Cardiac septum (tissue), 1 donor: ENCODE data around the gene NENF. TPM values are rescaled to one million over a fixed set of nuclear protein-coding genes. Genes with fewer than 3 reads are reported as not detected.

Source experiments
- DNase-seq: peaks from one replicate; pipeline ENCODE4 v3.0.0-alpha.2; 2020; ENCODE audit warnings: low spot score
- intact Hi-C: fragments of 100-400 bp; cut with DNase I; formaldehyde crosslinking; loops from one replicate; pipeline ENCODE4 v1.14.0; 2022
- total RNA-seq: library from RNA; stranded (reverse); fragmentation: NEBNext Ultra II Directional; extraction: Animal tissue kit (Norgen Biotek cat#: 25700); gene quantifications from one replicate; pipeline ENCODE4 v1.2.1, GENCODE V29; 2021
- donor health status: DM: no; HTN: no; CAD: no.

The NENF gene
- total RNA-seq, 1 donor from 2014 or later, result 116 TPM

DNA sequence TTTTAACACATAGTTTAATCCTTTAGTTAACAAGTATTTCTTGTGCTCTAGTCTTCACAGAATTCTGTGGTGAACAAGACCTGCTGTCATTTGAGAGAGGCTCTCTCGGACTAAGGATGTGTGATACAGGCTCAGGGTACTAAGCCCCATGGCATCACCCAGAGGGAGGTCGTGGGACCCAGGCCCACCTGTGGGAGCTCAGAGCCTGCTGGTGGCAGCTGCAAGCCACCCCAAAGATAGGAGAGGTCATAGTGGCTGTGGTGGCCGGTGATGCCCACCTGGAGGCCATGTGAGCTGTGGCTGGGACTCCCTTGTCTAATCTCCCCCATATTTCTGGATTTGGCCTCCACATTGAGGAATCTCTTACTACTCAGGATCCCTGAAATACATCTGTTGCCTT lies 22.0 kb downstream of the NENF start:
- intact Hi-C loops, result loop anchor here (2.0 to 10.0 kb wide), 6 partner anchors 87 to 770 kb away; partner anchors contain the start of genes LPGAT1 and PPP2R5A
- DNase-seq, result no peak

DNA sequence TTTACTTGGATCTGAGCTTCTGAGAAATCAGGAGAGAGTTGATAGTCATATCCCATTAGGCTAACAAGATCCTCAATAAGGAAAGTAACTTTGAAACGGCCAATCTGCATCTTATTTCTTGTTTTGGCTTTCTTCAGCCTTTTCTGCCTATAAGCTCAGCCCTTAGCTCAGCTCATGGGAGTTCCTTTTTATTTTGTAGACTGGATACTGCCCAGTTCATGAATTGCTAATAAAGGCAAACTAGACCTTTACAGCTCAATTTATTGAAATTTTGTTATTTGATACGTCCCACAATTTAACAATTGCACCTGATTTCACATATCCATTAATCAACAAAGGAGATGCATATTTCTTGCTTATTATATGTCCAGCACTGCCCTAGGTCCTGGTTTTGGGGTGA lies 22.7 kb downstream of the NENF start:
- intact Hi-C loops, result loop anchor here (2.0 to 10.0 kb wide), 3 partner anchors 393 to 771 kb away; partner anchors contain the start of gene LPGAT1
- DNase-seq, result no peak

- peak; percentile 94 for DNase-seq
- intact Hi-C loops, result loop anchor here (2.0 to 10.0 kb wide), 3 partner anchors 393 to 771 kb away; partner anchors contain the start of gene LPGAT1
These were observed 23.2 kb downstream of the NENF start for GRCh38 chr1:212455803-212456528.

DNA sequence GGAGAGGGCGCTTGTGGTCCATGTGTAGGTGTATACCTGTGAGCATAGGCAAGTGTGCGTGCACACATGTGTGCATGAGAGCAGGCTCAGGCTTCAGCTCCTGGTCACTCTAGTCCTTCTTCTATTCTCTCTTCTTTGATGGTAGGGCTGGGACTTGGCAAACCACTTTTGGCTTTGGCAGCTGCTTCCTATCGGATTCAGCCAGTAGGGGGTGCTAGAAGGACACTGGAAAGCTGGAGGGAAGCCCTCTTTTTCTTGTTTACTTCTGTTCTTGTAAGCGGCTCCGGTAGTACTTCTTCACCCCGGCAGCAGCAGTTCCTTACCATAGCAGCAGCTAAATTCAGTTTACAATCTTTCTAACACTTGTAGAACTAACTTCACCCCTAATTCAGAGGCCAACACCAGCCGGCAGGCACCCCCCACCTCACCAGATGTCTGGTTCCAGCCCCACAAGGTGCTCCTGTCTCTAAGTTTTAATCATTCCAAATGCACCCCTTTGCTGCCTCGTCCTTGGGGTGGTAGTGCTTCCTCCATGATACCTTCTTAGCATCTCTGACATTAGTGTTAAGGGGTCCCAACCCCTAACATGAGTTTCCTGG lies 25.1 kb downstream of the NENF start:
- intact Hi-C loops, result loop anchor here (10.0 kb wide), 2 partner anchors 623 to 773 kb away; partner anchors contain the start of gene LPGAT1

GRCh38 chr1:212458817-212459216 lies 26.1 kb downstream of the NENF start:
- intact Hi-C loops, result loop anchor here (10.0 kb wide), 2 partner anchors 624 to 774 kb away; partner anchors contain the start of gene LPGAT1

More for the DNA sequence above, 25.1 kb downstream of the NENF start:
- no peak for DNase-seq

DNA sequence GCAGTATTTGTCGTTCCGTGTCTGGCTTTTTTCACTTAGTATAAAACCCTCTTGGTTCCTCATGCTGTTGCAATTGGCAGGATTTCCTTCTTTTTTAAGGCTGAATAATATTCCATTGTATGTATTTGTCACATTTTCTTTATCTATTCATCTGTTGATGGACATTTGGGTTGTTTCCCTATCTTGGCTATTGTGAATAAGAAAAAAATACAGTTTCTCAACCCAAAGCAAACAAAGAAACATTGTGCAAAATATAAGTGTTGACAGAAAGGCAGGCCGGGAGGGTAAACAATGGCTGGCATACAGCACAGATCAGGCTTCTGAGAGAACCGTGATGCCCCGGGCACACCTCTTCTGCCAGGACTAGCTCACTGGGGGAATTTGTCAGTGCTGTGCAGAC lies 26.9 kb downstream of the NENF start:
- intact Hi-C loops, result loop anchor here (10.0 kb wide), 2 partner anchors 625 to 775 kb away; partner anchors contain the start of gene LPGAT1

More at GRCh38 chr1:212458817-212459216, 26.1 kb downstream of the NENF start:
- DNase-seq, result no peak

GRCh38 chr1:212460376-212460775 lies 27.7 kb downstream of the NENF start:
- no peak for DNase-seq
- intact Hi-C loops, result no loop called here

More for the DNA sequence above, 26.9 kb downstream of the NENF start:
- DNase-seq, result no peak

DNA sequence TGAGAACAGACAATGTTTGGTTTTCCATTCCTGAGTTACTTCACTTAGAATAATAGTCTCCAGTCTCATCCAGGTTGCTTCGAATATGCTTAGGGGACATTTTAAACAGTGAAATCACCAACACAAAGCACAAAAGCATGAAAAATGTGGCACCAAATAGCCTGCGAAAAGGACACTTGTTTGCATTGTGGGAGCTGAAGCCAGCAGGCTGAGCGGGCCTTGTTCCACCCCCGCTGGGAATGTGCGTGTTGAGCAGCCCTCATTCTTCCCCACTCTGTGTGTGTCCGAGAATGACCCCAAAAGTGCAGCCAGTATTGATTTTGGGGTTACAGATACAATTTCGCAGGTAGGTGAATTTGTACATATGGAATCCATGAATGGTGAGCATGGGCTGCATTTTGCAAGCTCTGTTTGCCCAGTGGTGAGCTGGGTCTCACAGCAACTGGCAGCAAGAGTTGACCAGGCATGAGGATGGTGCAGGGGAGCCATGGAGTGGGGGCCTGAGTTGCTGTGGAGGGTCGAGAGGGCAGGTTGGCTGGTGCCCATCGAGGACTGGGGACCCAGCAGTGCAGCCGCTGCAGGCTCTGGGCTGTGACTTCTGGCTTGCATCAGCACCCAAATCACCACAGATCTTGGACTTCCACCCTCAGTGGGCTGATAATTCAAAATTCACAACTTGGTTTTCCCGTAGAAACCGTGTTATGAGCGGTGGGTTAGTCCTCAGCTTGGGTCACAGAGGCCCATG lies 29.4 kb downstream of the NENF start:
- intact Hi-C loops, result no loop called here
- no peak for DNase-seq

- DNase-seq, result no peak
- intact Hi-C loops, result no loop called here
These were observed 31.0 kb downstream of the NENF start for GRCh38 chr1:212463565-212464285.

DNA sequence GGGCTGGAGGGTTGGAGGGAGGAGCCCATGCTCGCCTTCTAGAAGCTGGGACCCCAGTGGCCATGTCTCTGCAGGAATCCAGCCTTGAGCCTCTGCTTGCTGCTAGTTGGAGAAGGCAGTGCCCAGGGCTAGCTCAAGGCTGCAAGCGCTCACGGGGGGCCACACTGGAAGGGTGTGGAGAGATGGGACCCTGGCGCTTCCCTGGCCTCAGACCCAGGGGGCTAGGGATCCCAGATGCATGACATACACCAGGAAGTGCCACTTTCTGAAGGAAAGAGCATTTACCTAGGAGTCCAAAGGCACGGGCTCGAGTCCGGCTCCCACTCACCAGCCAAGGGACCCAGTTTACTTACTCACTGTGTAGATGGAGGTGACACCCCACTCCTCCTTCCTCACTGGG lies 32.6 kb downstream of the NENF start:
- intact Hi-C loops, result no loop called here
- DNase-seq, result no peak

GRCh38 chr1:212466437-212466836 lies 33.7 kb downstream of the NENF start:
- intact Hi-C loops, result no loop called here
- no peak for DNase-seq

- DNase-seq, result no peak
- intact Hi-C loops, result no loop called here
These were observed 34.4 kb downstream of the NENF start for GRCh38 chr1:212466898-212467650.

DNA sequence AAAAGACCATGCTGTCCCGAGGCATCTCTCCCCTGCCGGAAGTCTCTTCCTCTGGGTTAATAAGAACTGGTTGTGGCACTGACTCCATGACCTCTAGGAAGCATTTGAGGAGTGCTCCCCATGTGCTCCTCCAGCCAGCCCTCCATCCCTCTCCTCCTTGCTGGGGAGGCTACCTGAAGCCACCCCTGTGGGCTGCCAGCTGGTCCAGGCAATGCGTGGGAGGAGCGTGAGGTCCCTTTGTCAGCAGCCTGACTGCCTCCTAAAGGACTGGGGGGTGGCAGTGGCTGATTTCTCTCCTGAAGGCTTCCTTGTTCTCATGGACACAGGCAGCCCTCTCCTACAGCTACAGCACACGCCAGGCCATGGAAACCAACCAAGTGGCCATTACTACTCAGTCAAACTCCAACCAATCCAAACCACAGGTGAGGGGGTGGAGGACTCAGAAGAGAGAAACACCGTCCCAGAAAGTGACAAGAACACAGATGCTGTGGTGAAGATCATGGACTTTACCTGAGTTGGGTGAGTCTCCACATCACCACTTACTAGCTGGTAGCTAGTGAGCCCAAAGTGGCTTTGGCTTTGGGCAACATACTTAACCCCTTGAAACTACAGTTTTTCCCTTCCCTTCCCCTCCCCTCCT lies 35.2 kb downstream of the NENF start:
- DNase-seq, result no peak
- intact Hi-C loops, result no loop called here

DNA sequence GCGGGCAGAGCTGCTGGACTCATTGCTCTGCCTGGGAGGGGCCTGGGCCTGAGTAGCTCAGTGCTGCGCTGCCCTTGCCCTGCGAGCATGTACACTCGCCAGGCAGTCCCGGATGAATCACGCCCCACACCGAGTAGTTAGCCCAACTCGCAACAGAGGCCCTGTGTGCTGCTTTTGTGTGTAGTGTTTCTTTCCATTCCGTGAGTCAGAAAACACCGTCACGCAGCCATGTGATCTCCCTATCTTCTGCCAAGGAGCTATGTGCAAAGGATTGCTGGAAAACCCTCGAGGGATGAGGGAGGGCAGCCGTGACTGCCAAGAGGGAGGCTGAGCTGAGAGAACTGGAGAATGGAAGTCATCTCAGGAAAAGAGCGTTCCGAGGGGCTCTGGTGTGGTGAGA lies 37.3 kb downstream of the NENF start:
- intact Hi-C loops, result no loop called here
- DNase-seq, result peak; percentile 83

DNA sequence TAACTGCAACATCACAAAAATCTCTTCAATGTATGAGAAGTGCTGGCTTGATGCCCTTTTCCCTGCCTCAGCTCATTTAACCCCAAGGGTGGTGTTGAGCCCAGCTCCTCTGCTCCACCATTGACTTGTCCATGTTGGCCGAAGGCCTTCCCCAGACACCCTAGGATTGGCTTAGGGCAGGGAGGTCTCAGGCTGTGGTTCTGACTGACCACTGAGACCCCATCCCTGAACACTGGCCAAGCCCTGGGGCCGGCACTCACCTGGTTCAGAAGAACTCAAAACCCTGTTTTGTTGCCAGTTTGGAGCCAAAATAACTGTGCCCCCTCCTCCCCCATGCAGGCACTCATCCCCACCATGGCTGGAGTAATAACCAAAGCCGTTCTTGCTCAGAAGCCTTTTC lies 38.6 kb downstream of the NENF start:
- DNase-seq, result no peak
- intact Hi-C loops, result no loop called here

DNA sequence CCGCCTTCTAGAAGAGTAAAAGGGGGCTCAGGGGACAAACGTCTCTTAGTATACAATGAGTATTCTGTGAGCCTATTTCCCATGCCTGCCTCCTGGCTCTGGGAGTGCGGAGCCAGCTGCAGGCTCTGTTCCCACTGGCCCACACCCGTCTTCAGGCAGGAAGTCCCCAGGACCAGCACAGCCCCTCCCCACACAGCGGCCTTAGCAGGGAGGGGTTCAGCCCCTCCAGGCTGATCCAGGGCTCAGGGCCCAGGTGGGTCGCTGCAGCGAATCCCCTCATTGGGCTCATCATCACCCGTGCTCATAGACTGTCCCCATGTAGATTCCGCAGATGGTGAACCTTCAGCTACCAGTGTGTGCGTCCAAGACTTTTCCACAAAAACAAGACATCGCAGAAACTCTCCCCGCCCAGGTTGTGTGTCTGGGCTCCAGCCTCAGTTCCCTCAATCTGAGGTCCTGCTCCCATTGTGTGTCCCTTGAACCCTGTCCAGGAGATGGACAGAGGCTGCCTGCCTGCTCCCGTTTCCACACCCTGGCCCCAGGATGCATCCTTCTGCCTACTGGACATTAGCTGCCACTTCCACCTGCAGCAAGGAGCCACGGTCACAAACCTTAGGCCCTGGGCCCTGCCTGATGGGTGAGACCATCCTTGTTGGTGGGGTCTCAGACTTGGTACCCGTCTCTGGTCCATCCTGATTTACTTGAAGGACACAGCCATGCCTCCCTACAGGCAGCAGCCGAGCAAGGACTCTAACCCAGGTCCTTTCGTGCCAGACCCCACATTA lies 39.4 kb downstream of the NENF start:
- no peak for DNase-seq
- intact Hi-C loops, result no loop called here

GRCh38 chr1:212473729-212474128 lies 41.0 kb downstream of the NENF start:
- intact Hi-C loops, result no loop called here
- no peak for DNase-seq

- intact Hi-C loops, result no loop called here
- DNase-seq, result no peak
These were observed 42.4 kb downstream of the NENF start for GRCh38 chr1:212475151-212475550.
